GM12892 (cell line): ENCODE results near the gene CGAS.

Experiments
- DNase-seq: peaks from one replicate; pipeline ENCODE4 v3.0.0; 2011; ENCODE audit not compliant: insufficient read length
- FAIRE-seq: peaks from 2 replicates; lab custom pipeline; 2011; peaks lifted over from hg19 to GRCh38; lab: Jason Lieb, UNC
- POLR2A ChIP-seq: IDR thresholded peaks from 2 replicates; pipeline ENCODE4 v1.6.1; 2011; ENCODE audit warnings: low read depth, low read length, control low read depth
- POLR2AphosphoS5 ChIP-seq: IDR thresholded peaks from 2 replicates; pipeline ENCODE4 v1.6.1; 2011; ENCODE audit warnings: low read depth, low read length, control low read depth
- TAF1 ChIP-seq: IDR thresholded peaks from 2 replicates; pipeline ENCODE4 v1.6.1; 2011; ENCODE audit warnings: low read depth, mild to moderate bottlenecking, control low read depth, low read length, borderline replicate concordance

Gene CGAS

DNA sequence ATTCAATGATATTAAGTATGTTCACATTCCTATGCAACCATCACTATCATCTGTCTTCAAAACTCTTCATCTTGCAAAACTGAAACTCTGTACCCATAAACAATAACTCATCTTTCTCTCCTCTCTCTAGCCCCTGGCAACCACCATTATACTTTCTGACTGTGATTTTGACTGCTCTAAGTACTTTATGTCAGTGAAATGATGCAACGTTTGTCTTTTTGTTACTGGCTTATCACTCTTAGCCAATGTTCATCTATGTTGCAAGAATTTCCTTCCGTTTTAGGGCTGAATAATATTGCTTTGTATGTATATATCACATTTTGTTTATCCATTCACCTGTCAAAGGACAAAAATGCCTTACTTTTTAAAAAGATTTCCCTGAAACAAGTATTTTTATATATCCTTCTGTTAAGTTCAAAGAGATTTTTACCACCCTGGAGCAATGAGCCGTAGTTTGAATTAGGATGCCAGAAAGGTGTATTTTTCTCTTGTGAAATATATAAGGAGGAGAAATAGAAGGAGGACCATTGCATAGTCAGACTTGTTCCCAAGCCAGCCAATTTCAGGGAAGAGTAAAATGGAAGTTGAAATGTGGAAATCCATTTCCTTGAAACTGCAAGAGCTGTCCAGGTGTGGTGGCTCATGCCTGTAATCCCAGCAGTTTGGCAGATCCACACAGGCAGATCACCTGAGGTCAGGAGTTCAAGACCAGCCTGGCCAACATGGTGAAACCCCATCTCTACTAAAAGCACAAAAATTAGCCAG lies 4.0 kb upstream of the CGAS start:
- TF ChIP-seq POLR2AphosphoS5 (no peak), POLR2A (no peak), TAF1 (no peak)
- FAIRE-seq (peak; percentile 42), DNase-seq (no peak)

GRCh38 chr6:73451223-73452106 lies 632 bp downstream of the CGAS start:
- TF ChIP-seq POLR2A (peak; percentile 70), TAF1 (0 out of 2 replicates have a peak, but pooled peaks have one; percentile 14), POLR2AphosphoS5 (peak; percentile 59; the same call in 1 of the 2 replicates)
- DNase-seq (peak; percentile 44), FAIRE-seq (peak; percentile 91)

DNA sequence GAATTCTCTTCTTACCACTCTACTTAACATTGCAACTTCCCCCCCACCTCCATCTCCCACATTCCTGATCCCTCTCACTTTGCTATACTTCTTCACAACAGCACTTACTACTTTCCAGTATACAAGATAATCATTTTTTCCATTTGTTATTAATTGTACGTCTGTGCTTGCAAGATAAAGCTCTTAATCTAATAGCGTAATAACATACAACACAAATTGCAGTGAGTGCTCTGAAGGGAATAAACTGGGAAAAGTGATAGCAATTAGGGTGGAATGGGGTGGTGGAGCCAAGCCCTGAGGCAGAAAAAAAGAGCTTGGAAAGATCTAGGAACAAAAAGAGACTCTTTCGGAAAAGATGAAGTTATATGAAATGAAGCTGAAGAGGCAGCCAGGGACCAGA lies 8.5 kb downstream of the CGAS start:
- FAIRE-seq (no peak), DNase-seq (no peak)
- TF ChIP-seq TAF1 (no peak), POLR2AphosphoS5 (no peak), POLR2A (no peak)

GRCh38 chr6:73435236-73435635 lies 16.9 kb downstream of the CGAS start:
- DNase-seq: no peak
- FAIRE-seq: no peak
- TF ChIP-seq POLR2A: no peak
- no peak for TF ChIP-seq POLR2AphosphoS5
- TF ChIP-seq TAF1: no peak

DNA sequence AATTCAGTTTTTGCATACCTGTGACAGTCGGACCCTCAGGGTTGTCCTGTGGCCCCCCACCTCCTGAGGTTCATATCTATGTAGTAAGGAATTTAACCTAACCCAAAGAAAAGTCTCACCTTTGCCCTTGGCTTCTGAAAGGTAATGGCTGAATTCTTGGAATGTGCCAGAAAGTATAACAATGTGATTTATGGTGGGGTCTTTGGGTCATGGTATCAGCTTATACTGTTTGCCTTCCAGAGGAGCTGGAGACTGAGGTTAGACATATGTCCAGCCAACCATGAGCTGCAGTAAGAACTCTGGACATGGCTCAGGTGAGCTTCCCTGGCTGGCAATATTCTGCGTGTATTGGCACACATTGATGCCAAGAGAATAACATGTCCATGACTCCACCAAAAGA lies 30.6 kb downstream of the CGAS start:
- FAIRE-seq (no peak), DNase-seq (no peak)
- peak; percentile 28; the same call in 1 of the 2 replicates for TF ChIP-seq POLR2AphosphoS5
- TF ChIP-seq TAF1: no peak
- no peak for TF ChIP-seq POLR2A

- FAIRE-seq (no peak), DNase-seq (no peak)
- TF ChIP-seq TAF1 (no peak), POLR2A (no peak)
Measured at GRCh38 chr6:73418081-73418741, 33.9 kb downstream of the CGAS start.

GRCh38 chr6:73413102-73413501 lies 39.0 kb downstream of the CGAS start:
- no peak for DNase-seq
- no peak for FAIRE-seq
- TF ChIP-seq TAF1 (no peak), POLR2AphosphoS5 (no peak), POLR2A (no peak)

DNA sequence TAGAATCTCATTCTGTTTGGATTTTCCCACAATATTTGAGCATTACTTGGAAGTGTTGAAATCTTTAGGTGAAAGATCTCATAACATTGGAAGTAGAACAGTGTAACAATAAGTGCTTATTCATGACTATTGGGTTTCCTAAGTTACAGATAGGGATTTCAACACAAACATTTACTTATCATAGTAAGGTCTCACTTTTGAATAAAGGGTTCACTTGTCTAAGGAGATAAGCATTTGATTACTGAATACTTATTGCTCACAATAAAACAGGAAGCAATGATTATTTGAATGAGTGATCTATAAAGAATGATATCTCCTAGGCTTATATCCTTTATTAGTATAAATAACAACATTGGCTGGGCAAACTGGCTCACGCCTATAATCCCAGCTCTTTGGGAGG lies 42.7 kb downstream of the CGAS start:
- FAIRE-seq: no peak
- DNase-seq: no peak
- TF ChIP-seq POLR2A (no peak), TAF1 (no peak), POLR2AphosphoS5 (no peak)

DNA sequence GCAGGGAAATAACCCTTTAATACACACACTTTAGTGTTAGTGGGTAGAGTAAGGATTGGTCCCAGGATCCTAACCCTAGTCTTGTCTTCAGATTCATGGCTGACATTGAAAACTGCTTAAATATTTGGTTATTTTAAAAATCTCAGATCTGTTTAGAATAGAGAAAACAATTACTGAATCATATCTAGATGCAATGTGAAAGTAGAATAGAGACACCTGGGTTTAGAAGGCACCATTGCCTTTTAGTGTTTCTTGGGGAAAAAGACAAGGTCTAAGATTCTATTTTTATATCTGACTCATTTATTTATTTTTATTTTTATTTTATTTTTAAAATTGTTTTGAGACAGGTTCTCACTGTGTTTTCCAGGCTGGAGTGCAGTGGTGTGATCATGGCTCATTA lies 51.4 kb downstream of the CGAS start:
- FAIRE-seq: no peak

DNA sequence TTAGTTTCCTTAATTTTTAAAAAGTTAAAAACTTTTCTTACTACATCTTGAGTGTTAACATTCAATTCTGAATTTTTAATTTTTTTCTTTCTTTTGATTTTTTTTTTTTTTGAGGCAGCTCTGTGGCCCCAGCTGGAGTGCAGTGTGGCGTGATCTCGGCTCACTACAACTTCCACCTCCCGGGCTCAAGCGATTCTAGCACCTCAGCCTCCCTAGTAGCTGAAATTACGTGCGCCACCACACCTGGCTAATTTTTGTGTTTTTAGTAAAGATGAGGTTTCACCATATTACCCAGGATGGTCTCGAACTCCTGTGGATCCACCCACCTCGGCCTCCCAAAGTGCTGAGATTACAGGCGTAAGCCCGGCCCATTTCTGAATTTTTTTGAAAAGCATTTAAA lies 56.2 kb downstream of the CGAS start:
- no peak for TF ChIP-seq POLR2AphosphoS5
- no peak for TF ChIP-seq POLR2A
- no peak for TF ChIP-seq TAF1
- FAIRE-seq: no peak

More for the DNA sequence above, 51.4 kb downstream of the CGAS start:
- TF ChIP-seq TAF1 (no peak), POLR2AphosphoS5 (no peak), POLR2A (no peak)
- no peak for DNase-seq

More for the DNA sequence above, 56.2 kb downstream of the CGAS start:
- no peak for DNase-seq
